Suppressor macrophage treated with lipopolysaccharide for 4 hours (primary cell): ENCODE results near the gene NTM.

ENCODE experiments used
- DNase-seq: peaks from one replicate; pipeline ENCODE4 v3.0.0-alpha.2; 2020

NTM gene

DNA sequence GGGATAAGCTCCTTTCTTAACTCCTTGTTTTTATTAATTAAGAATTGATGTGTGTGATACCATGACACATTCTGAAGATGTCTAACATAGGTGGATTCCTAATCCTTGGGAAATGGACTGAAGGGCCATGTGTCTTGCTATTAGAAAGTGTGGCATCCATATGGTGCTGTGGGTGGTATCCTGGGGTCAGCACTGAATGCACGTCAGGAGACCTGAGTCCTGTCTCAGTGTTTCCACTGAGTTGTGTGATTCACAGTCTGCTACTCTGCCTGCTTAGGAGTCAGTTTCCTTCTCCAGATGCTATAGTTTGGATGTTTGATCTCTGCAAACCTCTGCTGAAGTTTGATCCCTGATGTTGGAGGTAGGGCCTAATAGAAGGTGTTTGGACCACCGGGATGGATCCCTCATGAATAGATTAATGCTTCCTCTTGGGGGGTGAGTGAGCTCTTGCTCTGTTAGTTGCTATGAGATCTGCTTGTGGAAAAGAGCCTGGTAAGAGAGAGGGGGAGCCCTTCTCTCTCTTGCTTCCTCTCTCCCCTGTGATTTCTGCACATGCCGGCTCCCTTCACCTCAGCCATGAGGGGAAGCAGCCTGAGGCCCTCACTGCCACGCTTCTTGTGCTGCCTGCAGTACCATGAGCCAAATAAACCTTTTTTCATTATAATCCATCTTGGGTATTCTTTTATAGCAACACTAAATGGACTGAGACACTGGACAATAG lies 666.5 kb downstream of the NTM start:
- DNase-seq: no peak

DNA sequence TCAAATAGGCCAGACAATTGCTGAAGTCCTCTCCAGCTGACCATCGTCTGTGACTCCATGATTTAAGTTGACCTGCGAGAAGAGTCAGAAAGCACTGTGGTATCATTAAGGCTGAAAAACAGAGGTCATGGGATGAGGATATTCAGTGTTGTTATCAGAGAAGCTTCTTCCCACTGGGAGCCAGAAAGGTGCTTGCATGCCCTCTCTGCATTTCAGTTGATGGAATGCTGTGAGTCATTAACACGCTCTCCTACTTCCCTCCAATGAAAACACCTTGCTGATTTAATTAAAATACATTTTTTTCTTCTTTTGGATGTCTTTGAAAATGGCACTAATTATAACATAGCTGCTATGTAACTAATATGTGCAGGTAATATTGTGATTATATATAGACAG lies 667.0 kb downstream of the NTM start:
- DNase-seq: no peak

DNA sequence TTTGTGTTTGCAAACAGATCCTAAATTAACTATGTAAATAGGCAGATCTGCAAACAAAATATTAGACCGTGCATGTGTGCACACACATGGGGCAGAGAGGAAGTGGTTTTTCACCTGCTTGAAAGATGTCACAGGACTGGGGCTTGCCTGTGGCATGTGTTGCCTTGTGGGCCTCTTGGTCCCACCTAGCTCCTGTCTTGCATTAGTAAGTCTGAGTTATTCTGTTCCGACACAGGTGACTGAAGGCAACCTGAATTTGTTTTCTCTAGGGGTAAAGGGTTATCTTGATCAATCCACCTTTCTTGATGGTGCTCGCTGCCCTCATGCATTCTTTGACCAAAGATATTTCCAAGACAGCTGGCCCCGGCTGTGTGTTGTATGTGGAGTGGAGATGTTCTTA lies 667.5 kb downstream of the NTM start:
- DNase-seq: no peak

DNA sequence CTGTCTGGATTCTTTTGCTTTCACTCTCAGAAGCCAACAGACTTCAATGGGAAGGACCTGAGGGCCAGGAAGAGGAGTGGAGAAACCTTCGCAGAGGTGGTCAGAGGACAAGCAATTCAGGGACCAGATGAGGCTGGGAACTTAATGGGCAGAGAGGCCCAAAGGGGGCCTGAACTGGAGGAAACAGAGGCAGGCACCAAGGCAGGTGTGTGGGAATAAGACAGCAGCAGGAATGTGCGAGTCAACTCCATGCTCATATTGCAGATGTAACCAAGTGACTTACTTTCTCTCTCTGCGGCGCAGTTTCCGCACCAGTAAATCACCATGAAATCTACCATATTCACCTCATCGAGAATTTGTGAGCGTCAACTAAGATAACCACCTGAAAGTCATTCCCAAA lies 669.1 kb downstream of the NTM start:
- DNase-seq: no peak

DNA sequence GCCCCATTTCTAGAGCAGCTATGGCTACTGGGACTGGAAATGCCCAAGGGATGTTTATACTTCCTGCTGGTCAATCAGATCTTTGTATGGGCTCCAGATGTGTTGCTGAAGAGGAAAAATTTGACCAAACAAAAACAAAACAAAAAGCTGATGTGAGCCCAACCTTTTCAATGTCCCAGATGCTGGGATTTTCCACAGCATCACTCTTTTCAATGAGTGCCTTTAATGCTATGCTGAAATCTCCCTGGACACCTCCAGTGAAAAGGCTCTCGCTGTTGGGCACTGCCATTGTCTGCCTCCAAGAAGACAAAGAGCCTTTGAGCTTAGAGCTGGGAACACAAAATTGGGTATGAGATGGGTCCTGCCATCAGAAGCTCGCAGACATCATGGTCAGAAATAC lies 671.9 kb downstream of the NTM start:
- DNase-seq: no peak

DNA sequence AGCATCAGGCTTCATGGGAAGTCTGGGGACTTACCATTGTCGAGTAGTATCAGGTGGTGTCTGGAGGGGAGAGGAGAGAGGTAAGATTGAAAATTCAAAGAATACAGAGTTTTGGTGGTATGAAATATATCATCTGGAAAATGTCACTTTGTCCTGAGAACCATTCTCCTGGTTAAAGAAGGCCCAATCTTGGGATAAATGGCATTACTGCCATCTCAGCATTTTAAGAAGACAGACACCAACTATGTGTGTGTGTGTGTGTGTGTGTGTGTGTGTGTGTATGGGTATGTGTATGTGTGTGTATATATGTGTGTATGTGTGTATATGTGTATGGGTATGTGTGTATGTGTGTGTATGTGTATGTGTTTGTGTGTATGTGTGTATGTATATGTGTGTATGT lies 673.3 kb downstream of the NTM start:
- no peak for DNase-seq

DNA sequence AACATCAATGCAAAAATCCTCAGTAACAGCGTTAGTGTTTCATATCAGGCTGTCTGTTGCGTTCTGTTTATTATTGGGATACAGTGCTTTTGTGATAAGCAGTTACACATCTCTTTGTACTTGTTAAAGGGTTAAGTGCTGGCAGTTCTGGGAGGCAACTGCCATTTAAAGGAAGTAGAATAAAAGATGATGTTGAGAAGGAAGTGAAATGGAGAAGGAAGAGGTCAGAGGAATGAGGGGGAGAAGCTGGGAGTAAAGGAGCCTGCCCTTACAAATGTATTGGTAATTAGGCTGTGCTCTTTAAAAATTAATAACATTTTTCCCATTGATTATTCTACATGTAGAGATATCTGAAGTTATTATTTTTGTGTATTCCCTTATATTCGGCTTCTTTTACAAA lies 674.7 kb downstream of the NTM start:
- DNase-seq: peak; percentile 56

DNA sequence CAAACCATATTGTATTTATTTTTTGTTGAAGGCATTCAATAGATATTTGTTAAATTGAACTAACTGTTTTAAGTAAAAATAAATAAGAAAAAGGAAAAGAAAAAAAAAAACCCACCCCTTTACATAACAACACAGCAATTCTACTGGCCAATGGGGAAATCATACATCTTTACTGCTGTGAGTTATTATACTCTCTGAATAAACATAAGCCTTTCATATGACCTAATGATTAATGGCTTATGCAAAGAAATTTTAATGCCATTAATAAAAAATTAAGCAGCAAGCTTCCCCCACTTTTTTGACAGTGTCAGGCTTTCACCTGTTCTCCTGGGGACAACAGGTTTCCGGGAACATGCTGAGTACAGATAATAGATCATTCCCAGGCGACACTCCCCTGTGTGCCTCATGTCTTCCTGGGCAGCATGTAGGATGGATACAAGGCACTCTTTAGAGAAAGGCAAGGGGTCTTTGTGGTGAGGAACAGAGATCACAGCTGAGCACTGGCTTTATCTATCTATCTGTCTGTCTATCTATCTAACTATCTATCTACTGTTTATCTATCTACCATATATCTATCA lies 676.0 kb downstream of the NTM start:
- no peak for DNase-seq

DNA sequence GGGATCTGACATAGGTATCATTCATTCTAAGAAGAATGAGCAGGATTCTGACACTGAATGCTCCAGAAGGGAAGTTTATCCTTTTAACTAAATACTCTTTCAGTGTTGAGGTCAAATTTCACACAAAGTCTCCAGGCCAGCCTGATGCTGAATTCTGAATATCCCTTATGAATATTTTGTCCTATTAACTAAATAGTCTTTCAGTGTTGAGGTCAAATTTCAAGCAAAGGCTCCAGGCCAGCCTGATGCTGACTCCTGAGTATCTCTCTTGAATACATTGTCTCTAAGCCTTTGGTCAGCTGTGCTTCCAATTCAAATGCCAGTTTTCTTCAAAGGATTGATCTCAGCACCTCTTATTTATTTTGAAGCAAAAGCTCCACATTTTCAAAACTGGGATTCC lies 676.8 kb downstream of the NTM start:
- DNase-seq: no peak

DNA sequence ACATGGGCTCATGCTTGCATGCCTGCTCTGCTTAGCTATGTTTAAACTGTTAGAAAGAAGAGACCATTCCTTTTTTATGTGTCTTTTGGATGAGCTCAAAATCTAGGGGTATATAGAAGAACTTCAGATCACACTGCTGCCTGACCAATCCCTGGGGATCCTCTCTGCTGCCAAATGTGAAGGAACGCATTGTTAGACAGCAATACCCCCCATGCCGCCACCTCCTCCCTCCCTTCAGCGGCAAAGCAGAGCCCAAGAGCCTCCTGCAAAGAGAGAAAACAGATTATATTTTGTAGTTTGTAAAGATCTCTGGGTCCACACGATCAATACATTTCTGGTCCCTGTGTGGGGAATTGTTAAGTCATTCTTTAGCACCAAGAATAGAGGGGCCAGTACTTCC lies 677.6 kb downstream of the NTM start:
- DNase-seq: no peak

DNA sequence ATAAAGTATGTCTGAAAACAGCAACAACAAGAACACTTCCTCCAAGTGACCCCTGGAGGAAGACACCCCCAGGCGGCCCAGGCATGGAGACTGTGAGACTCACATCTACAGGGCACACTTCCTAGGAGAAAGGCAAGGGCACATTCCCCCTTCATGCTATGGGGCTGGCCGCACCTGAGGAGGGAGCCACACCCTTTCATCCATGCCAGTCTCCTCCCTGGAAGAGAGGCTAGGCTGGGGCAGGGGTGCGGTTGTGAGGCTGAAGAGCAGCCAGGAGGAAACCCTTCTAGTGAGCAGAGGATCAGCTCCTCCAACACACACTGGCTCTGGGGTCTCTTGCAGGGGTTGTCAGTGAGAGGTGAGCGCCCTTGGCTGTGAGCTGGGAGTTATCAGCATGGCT lies 678.8 kb downstream of the NTM start:
- DNase-seq: no peak

DNA sequence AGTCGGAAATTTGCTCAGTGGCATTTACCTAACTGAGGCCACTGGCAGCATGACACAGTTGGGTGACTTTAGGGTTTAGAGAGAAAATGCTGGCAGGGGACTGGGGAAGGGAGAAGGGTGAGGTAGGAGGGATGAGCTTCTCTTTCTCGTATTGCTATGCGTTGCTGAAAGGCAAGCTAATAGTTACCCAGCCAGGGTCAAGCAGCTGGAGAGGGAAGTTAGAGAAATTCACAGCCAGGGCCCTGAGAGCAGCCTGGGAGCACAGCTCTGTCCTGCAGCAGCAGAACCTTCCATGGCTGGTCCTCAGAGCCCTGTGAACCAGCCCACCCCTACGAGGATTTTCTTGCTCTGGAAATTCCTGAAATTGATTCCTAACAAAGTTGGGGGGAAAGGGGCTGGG lies 679.6 kb downstream of the NTM start:
- no peak for DNase-seq

DNA sequence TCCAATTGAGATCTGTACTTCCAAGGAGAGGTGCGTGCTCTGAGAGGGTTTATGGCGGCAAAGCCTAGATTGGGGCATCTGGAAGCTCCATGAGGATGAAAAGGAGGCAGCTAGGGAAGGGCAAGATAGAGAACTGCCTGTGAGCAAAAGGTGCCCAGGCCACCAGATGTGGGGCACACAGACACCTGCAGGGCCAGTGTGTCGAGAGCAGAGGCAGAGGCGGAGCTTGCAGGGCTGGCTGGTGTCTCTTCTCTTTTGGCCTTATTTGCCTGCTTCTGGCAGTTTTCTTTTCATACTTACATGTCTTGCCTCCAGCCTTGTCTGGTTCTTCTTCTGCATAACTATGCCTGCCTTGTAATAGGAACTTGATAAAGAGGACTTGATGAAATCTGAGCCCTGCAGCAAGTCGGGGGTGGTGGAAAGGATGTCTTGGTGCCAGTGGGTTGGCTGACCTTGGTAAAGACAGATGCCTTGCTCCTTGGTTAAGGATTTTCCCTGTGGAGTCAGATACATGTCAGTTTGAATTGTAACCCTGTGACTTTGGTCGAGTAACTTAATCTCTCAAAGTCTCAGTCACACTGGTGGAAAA lies 680.3 kb downstream of the NTM start:
- DNase-seq: no peak

DNA sequence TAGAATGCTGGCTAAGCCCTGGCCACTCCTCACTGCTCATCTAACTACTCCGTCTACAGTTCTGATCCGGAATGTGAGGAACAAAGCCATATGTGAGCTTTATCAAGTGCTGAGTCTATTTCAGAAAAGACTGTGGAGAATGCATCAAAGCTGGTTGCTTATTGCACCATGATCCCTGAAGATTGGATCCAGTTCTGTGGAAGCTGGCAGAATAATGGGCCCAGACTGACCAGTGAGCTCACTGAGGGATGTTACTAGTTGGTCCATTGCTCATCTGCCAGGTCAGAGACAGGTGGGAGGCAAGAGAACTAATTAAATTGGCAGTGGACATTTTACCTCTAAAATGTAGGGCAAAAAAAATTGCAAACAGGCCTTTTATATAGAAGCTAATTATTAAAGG lies 681.3 kb downstream of the NTM start:
- DNase-seq: no peak

DNA sequence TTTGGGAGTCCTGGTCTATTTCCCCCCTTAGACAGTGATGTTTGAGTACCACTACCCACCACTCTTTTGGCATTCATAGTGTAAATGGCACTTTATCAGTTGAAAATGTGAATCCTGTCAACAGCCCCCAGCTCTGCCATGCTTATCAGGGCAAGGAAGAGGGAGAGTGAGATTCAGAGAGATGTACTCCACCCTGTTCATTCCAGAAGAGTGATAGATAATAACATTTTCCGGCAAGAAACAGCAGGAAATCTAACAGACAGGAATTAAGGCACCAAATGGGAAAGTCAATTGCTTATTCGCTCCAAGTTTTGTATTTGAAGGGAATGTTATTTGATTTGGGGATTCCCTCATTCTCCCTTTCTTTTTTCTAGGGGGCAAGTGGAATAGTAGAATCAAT lies 681.9 kb downstream of the NTM start:
- no peak for DNase-seq

DNA sequence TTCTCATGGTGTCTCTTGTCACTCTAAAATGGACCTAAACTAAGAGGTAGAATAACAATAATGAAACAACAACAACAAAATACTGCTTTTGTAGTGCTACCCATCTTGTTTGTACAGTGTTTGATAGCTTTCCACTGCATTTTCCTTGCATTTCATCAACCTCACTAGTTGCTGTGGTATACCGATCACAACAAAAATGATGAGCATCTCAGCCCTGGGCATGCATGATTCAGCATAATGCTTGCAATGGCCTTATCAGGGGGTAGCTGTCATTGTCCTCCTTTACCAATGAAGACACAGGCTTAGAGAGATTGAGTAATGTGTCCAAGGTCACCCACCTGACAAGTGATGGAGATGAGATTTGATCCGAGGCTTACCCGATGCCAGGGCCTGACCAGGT lies 682.5 kb downstream of the NTM start:
- no peak for DNase-seq

DNA sequence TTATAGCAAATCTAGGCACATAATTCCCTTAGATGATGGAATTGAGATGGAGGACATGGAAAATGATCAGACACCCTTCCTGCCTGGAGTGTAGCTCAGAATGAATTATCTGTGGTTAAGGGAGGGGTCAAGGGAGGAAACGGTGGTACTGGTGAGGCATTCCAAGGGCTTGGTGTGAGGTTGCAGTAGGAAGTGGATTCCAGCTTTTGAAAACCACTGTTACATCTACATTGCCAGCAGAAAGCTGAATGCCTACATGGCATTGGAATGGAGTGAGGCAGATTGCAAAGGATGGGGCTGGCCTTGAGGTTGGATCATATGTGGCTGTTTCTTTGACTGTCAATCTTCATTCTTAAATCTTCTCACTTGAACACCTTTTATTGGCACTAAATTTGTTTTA lies 684.4 kb downstream of the NTM start:
- DNase-seq: no peak

DNA sequence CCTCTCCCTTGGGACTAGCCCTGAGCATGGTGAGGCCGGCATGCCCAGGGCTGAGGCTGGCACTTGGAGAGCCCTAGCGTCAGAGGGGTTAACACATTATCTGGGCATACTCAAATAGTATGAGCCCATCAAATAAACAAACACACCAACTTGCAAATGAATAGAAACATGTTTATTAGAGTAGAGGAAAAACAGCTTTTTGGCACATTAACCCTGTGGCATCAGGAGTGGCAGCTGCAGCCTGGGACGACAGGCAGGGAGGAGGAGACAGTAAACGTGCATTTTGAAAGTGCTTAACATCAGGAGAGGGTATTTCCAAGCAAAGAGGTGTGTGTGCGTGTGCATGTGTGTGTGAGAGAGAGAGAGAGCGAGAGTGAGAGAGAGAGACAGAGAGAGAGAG lies 684.9 kb downstream of the NTM start:
- no peak for DNase-seq

DNA sequence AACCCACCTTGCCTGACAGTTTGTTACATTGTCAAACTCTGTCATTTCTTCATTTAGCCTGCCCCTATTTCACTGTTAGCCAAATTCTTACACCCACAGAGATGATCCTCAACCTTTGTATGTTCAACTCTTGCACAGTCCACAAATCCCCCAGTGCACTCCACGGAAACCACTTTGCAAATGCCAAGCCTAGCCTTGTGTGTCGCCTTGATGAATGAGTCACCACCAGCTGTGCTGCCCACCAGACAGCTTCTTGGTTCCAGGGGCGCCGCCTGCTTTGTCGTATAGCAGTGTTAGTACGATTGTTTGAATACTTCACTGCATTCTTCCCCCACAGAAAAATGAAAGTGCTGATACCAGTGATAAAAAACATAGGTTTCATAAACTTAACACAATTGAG lies 686.3 kb downstream of the NTM start:
- peak; percentile 71 for DNase-seq

DNA sequence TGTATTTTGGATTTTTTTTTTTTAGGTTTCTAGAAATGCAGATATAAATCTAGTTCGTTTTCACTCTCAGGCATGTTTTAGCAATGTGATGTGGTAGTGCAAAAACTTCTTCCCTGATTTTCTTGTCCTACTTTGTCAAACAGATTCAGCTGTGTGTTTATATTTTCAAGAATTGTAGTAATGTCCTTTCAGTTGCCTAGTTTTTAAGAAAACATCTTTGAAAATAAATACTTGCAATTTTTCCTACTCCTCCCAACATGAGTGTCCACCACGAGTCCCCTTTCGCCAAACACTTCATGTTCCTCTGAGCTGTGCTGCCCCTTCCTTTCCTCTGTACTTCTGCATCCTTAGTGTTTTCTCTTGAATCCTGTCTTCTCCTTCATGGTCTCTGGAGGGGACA lies 686.9 kb downstream of the NTM start:
- no peak for DNase-seq

DNA sequence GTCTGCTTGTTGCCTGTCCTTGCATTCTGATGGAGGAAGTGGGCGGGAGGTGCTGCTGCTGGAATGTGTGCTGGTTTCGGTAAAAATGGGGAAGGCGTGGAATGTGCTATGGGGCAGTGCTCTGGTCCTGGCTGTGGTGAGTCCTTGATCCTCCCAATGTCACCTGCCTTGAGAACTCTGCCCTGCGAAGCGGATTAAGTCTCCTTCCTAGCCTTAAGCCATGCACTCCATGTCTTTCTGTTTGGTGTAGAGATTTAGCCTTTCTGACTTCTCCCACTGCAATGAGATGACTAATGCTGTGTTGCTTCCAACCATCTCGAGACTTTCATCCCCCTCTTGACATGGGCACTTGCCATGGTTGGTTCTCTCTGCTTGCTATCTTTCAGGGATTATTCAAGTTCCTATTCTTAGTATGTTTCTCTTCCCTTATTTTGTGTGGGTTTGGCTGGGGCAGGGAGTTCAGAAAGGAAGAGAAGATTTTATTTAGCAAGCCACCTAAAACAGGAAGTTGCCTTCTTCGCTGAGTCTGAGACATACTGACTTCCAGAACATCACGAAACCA lies 687.9 kb downstream of the NTM start:
- peak; percentile 90 for DNase-seq

DNA sequence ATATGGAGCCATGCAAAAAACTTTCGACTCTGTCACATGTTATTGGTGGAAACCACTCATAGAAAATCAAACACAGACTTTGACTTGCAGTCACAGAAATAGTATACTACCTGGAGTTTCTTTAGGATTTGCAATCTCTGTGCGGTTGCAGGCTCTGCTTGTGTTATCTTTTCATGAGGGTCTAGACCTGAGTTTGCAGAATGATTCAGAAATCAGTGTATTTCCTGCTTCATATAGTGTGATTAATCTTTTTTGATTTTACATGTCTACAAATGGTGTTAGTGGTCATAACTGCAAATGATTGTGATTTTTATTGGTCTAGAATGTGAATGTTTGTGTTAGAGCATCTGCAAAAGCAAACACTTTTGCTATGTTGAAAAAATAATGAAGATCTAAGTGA lies 690.2 kb downstream of the NTM start:
- DNase-seq: no peak

DNA sequence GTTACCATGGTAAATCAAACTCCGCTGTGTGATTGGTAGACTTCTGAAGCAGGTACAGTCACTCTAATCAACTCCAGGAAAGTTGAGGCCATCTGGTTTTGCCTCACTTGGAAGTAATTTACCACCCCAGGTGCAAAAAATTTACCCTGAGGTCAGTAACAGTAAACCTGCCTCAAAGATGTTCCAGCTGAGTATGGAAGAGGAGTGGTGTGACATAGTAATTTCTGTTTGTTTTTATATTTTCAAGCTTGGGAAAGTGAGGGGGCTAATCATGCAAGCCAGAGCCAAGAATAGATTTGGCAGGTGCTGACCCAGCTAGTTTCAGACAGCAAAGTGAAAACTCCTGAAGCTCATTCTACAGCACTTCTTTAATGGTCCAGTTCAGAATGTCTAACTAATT lies 691.6 kb downstream of the NTM start:
- no peak for DNase-seq

DNA sequence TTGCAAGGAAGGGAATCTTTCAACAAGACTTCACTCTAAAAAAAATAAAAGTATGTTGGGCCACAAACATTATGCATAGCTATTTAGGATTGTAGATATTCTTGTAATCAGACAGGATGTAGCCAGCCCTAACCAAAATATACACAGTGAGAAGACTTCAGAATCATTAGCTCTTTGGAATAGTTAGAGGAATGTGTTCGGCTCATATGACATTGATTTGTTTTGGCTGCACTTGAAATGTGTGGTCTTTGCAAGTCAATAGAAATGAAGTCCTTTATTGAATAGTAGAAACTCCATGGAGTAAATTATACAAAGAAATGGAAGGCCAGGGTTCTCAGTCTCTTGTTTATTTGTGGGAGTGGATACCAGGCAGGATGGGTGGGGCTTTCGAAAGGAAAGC lies 692.1 kb downstream of the NTM start:
- no peak for DNase-seq
